IMR-90 (cell line): ENCODE measurements around the gene PPFIA2. TPM values are rescaled to one million over a fixed set of nuclear protein-coding genes. Genes with fewer than 3 reads are reported as not detected.

Experiments
- ATAC-seq: fragments of 200-7000 bp; cut with Tn5 transposase; 2 replicates; pipeline ENCODE4 v1.9.1; 2020; ENCODE audit warnings: low read depth, mild to moderate bottlenecking, moderate library complexity
- BruUV-seq: library from RNA; stranded (reverse); fragments of 400-500 nt; replicated peaks from 2 replicates; lab custom pipeline; 2021; lab: Mats Ljungman, UMichigan
- CTCF ChIA-PET: fragments of 300-600 bp; formaldehyde crosslinking; extraction: SDS; loops from one replicate; lab custom pipeline; 2021; ENCODE audit warnings: antibody characterized with exemption; lab: Yijun Ruan, JAX
- POLR2A ChIA-PET: fragments of 300-600 bp; sonication (Branson Sonifier 250); formaldehyde crosslinking; loops from one replicate; lab custom pipeline; 2022; ENCODE audit warnings: antibody characterized with exemption; ENCODE audit not compliant: unreplicated experiment; lab: Charles Lee
- DNase-seq: peaks from one replicate; pipeline ENCODE4 v3.0.0; 2013
- H2AFZ ChIP-seq: replicated peaks from 2 replicates; pipeline ENCODE3; 2013; ENCODE audit warnings: low read length, mild to moderate bottlenecking; ENCODE audit not compliant: poor library complexity
- H2AK5ac ChIP-seq: 2 replicates; pipeline ENCODE4 v1.6.1; 2013; ENCODE audit warnings: low read depth, low read length, inconsistent platforms
- H2AK9ac ChIP-seq: replicated peaks from 2 replicates; pipeline ENCODE3; 2013; ENCODE audit warnings: mild to moderate bottlenecking, low read depth, low read length, moderate library complexity; ENCODE audit not compliant: poor library complexity
- H2BK120ac ChIP-seq: 2 replicates; pipeline ENCODE4 v1.6.1; 2013; ENCODE audit warnings: low read depth, low read length, inconsistent platforms
- H2BK15ac ChIP-seq: 3 replicates; pipeline ENCODE4 v1.6.1; 2013; ENCODE audit warnings: low read depth, low read length, inconsistent platforms
- H2BK20ac ChIP-seq: 2 replicates; pipeline ENCODE4 v1.6.1; 2013; ENCODE audit warnings: low read depth, mild to moderate bottlenecking, inconsistent platforms, low read length, moderate library complexity
- H2BK5ac ChIP-seq: 2 replicates; pipeline ENCODE4 v1.6.1; 2013; ENCODE audit warnings: mild to moderate bottlenecking, low read depth, low read length, inconsistent platforms; ENCODE audit not compliant: poor library complexity, severe bottlenecking
- H3K14ac ChIP-seq: replicated peaks from 2 replicates; pipeline ENCODE4 v1.6.1; 2013; ENCODE audit warnings: low read depth, low read length, inconsistent platforms
- H3K18ac ChIP-seq: 2 replicates; pipeline ENCODE4 v1.6.1; 2013; ENCODE audit warnings: low read depth, low read length, control low read depth
- H3K23ac ChIP-seq: 2 replicates; pipeline ENCODE4 v1.6.1; 2013; ENCODE audit warnings: low read depth, low read length, inconsistent platforms
- H3K27ac ChIP-seq: 2 replicates; pipeline ENCODE4 v1.5.1; 2013; ENCODE audit warnings: mild to moderate bottlenecking, control low read depth, low read length; ENCODE audit not compliant: insufficient read depth
- H3K27me3 ChIP-seq: 2 replicates; pipeline ENCODE4 v1.6.1; 2013; ENCODE audit warnings: low read length; ENCODE audit not compliant: control insufficient read depth, insufficient read depth
- H3K36me3 ChIP-seq: 2 replicates; pipeline ENCODE4 v1.6.1; 2013; ENCODE audit warnings: low read length, mixed read lengths; ENCODE audit not compliant: control insufficient read depth, insufficient read depth
- H3K4ac ChIP-seq: 2 replicates; pipeline ENCODE4 v1.6.1; 2013; ENCODE audit warnings: low read depth, low read length, inconsistent platforms
- H3K4me1 ChIP-seq: 2 replicates; pipeline ENCODE4 v1.6.1; 2013; ENCODE audit warnings: low read length, mixed read lengths; ENCODE audit not compliant: control insufficient read depth, insufficient read depth
- H3K4me2 ChIP-seq: 2 replicates; pipeline ENCODE4 v1.6.1; 2013; ENCODE audit warnings: low read depth, mild to moderate bottlenecking, control low read depth, low read length, moderate library complexity
- H3K4me3 ChIP-seq: 2 replicates; pipeline ENCODE4 v1.5.1; 2013; ENCODE audit warnings: low read depth, mild to moderate bottlenecking, control low read depth, low read length, moderate library complexity; ENCODE audit not compliant: insufficient read depth
- H3K56ac ChIP-seq: 2 replicates; pipeline ENCODE4 v1.6.1; 2013; ENCODE audit warnings: low read length, inconsistent platforms; ENCODE audit not compliant: insufficient read depth; ENCODE audit errors: extremely low read depth
- H3K79me1 ChIP-seq, 2 experiments: 2 replicates each; pipeline ENCODE4 v1.6.1; 2013; ENCODE audit warnings: low read length in 2 of 2, inconsistent platforms in 1 of 2, low read depth in 1 of 2
- H3K9ac ChIP-seq: 2 replicates; pipeline ENCODE4 v1.6.1; 2013; ENCODE audit warnings: low read depth, low read length, control low read depth
- H3K9me1 ChIP-seq: 2 replicates; pipeline ENCODE4 v1.6.1; 2013; ENCODE audit warnings: low read length, inconsistent platforms; ENCODE audit not compliant: insufficient read depth
- H3K9me3 ChIP-seq: 2 replicates; pipeline ENCODE4 v1.6.1; 2013; ENCODE audit warnings: low read length; ENCODE audit not compliant: control insufficient read depth, insufficient read depth
- H4K20me1 ChIP-seq: 2 replicates; pipeline ENCODE4 v1.6.1; 2013; ENCODE audit warnings: low read length, inconsistent platforms; ENCODE audit not compliant: insufficient read depth
- H4K5ac ChIP-seq: 2 replicates; pipeline ENCODE4 v1.6.1; 2013; ENCODE audit warnings: mild to moderate bottlenecking, low read depth, low read length, control low read depth
- H4K8ac ChIP-seq, 2 experiments: 2 replicates each; pipeline ENCODE4 v1.6.1; 2013; ENCODE audit warnings: low read depth in 2 of 2, low read length in 2 of 2, control low read depth in 1 of 2, inconsistent platforms in 1 of 2
- H4K91ac ChIP-seq: 2 replicates; pipeline ENCODE4 v1.6.1; 2013; ENCODE audit warnings: low read depth, low read length, inconsistent platforms; ENCODE audit not compliant: insufficient read depth
- CEBPB ChIP-seq: IDR thresholded peaks from 2 replicates; pipeline ENCODE4 v1.6.1; 2012; ENCODE audit warnings: low read depth, low read length, improper control_type of control experiment
- MXI1 ChIP-seq: IDR thresholded peaks from 2 replicates; pipeline ENCODE4 v1.6.1; 2012; ENCODE audit warnings: low read depth, mild to moderate bottlenecking, low read length, moderate library complexity, borderline replicate concordance
- RAD21 ChIP-seq: IDR thresholded peaks from 2 replicates; pipeline ENCODE4 v1.6.1; 2012; ENCODE audit warnings: low read length, improper control_type of control experiment
- WGBS, 2 experiments: methylation state at CpG; one replicate each; pipeline versions ENCODE4 v1.1.5 to v1.1.7; 2013; ENCODE audit warnings: missing lambda C conversion rate in 2 of 2; ENCODE audit not compliant: insufficient read length in 1 of 2; ENCODE audit errors: extremely low coverage in 2 of 2; 5-methylcytosine and 5-hydroxymethylcytosine counted together
- dilution Hi-C: fragments of 300-500 bp; cut with HindIII; formaldehyde crosslinking; loops from one replicate; pipeline ENCODE4 v1.14.3; 2018; ENCODE audit warnings: low sequenced_read_pairs; ENCODE audit not compliant: unreplicated experiment
- in situ Hi-C: fragments of 300-500 bp; cut with MboI; formaldehyde crosslinking; loops from 3 replicates; pipeline ENCODE4 v1.14.3; 2019; ENCODE audit warnings: low sequenced_read_pairs, inconsistent platforms, mixed read lengths
- intact Hi-C: fragments of 100-400 bp; cut with micrococcal nuclease; formaldehyde crosslinking; loops from 2 replicates; pipeline ENCODE4 v1.10.0; 2022
- polyA plus RNA-seq, 3 experiments: library from polyadenylated mRNA; depleted of rRNA; stranded (reverse); fragments of >200 nt; gene quantifications; 2 replicates each; pipeline ENCODE4 v1.2.3, GENCODE V29; 2012; ENCODE audit warnings: low replicate concordance in 1 of 3
- total RNA-seq: library from RNA; depleted of rRNA; stranded (reverse); fragments of >200 nt; gene quantifications from 2 replicates; pipeline ENCODE4 v1.2.3, GENCODE V29; 2012

PPFIA2 gene
- total and polyA plus RNA-seq, 2 of the 4 experiments (the other 2 are of a cell fraction): 0.29 to 1.3 TPM

GRCh38 chr12:81212996-81213696 lies 546.0 kb downstream of the PPFIA2 start:
- no CpG with 5 or more reads among the region's 4 CpGs for WGBS, 2 experiments
- CTCF ChIA-PET: no interaction called here

More at GRCh38 chr12:81212996-81213696, 546.0 kb downstream of the PPFIA2 start:
- Histone ChIP-seq H2BK5ac (no peak overlapping the region), H3K56ac (no peak overlapping the region), H3K9me1 (no peaks in the 10 kb centered on the region), H2BK15ac (no peak overlapping the region), H3K9ac (no peak overlapping the region), H4K20me1 (no peaks in the 10 kb centered on the region), H3K4me2 (no peak overlapping the region), H3K14ac (no peak overlapping the region), H3K4me1 (no peaks in the 10 kb centered on the region), H2AFZ (no peak overlapping the region), H4K91ac (no peak overlapping the region), H2AK9ac (no peak overlapping the region), H3K4ac (no peak overlapping the region), H3K36me3 (no peaks in the 10 kb centered on the region), H3K4me3 (no peak overlapping the region), H3K27ac (no peak overlapping the region), H3K9me3 (no peaks in the 10 kb centered on the region), H2BK20ac (no peak overlapping the region), H4K5ac (no peak overlapping the region), H3K27me3 (no peaks in the 10 kb centered on the region), H4K8ac (no peak overlapping the region), H2AK5ac (no peak overlapping the region), H3K79me1 (no peaks in the 10 kb centered on the region), H2BK120ac (no peak overlapping the region), H3K23ac (no peak overlapping the region), H3K18ac (no peak overlapping the region)
- in situ Hi-C loops (no loop called here), dilution Hi-C loops (no loop called here), intact Hi-C loops (no loop called here)
- BruUV-seq: no TSS peak
- DNase-seq (peak; percentile 5), ATAC-seq (no peak; the same call in 1 of the 2 replicates)
- TF ChIP-seq CEBPB: no peak
- no peak for TF ChIP-seq RAD21
- no peak for TF ChIP-seq MXI1
- POLR2A ChIA-PET: no interaction called here
